ENCODE data around the gene PKDREJ.
"Not testable (repeated sequence)": the region's sequence is repeated elsewhere in the genome, so short reads cannot be mapped to it uniquely, and the experiment has no call there.

The PKDREJ gene, protein sequence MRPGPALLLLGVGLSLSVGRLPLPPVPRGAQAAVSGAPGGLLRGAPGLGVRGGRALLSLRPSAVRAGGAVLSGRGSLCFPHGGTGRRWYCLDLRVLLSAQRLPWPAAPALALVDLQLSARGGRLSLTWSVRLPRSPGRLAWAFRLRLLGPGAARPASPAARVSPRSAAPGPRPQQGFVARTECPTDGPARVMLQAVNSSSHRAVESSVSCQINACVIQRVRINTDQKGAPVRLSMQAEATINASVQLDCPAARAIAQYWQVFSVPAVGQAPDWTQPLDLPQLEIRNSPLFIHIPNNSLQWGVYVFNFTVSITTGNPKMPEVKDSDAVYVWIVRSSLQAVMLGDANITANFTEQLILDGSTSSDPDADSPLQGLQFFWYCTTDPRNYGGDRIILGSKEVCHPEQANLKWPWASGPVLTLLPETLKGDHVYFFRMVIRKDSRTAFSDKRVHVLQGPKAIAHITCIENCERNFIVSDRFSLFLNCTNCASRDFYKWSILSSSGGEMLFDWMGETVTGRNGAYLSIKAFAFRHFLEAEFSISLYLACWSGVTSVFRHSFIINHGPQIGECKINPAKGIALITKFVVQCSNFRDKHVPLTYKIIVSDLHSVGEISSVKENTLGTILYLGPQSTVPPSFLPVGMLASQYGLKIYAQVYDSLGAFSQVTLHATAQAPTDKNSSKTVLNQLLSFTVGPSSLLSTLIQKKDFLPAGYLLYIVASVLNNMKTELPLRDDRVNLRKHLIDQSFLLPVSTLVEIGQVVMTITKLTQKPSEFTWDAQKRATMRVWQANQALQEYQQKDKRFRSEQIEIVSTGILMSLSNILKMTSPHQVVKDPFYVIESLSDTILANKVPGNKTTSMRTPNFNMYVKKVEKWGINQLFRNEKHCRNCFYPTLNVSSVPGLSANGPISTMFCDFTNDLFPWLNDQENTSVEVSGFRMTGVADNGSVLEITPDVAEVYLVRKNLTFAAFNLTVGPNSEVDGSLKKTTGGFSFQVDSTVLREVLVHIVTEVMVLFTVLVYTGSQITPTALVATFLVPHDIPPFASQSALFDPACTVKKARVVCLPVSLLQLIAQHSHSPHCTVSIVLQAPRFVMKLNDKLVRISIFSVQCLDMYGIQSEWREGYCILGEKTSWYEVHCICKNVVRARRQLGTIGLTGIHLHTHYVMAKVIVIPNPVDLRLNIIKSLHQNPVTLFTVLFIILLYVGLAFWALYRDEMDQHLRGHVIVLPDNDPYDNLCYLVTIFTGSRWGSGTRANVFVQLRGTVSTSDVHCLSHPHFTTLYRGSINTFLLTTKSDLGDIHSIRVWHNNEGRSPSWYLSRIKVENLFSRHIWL (N-terminal part only)

DNA sequence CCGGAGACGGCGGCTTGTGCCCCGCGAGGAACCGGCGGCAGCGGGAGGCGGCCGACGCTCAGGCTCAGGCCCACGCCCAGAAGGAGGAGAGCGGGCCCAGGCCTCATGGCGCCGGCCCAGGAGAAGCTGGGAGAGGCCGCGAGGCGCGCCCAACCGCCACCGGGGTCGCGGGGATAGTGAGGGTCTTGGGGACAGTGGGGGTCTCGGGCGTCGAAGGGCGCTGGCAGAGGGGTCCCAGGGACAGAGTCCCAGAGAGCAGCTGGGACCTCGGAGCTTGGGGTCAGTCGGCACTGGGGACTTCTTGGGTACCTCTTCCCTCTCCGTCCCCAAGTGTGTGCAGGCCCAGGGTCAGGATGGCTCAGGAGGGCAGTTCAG lies at the start of gene PKDREJ:
Gene PKDREJ, minus strand, starts transcription at position 128 of the 375 bp plus-strand sequence. Its CDS starts 21 bp downstream, at position 107.
- DNase-seq, result no peak

DNA sequence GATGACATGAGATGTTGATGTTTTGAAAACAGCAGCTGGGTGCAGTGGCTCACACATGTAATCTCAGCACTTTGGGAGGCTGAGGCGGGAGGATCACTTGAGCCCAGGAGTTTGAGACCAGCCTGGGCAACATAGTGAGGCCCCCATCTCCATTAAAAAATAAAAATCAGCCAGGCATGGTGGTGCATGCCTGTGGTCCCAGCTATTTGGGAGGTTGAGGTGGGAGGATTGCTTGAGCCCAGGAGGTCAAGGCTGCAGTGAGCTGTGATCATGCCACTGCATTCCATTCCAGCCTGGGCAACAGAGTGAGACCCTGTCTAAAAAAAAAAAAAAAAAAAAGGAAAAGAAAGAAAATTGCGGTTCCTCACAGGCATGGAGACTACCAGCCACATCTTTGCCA lies 49.7 kb upstream of the PKDREJ start:
- not testable (repeated sequence) for DNase-seq

DNA sequence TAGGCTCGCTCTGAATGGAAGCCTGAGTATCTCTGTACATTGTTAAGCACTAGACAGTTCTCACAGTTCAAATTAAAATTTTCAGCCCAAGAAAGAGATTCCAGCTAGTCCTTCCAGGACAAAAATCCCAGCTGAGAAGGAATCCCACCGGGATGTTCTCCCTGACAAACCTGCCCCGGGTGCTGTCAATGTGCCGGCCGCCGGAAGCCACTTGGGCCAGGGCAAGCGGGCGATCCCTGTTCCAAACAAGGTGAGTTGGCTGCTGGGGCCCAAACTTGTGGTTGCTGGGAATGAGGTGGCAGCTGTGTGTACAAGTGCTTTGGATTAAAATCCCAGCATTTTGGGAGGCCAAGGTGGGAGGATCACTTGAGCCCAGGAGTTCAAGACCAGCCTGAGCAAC lies 48.9 kb upstream of the PKDREJ start:
- no peak for DNase-seq

DNA sequence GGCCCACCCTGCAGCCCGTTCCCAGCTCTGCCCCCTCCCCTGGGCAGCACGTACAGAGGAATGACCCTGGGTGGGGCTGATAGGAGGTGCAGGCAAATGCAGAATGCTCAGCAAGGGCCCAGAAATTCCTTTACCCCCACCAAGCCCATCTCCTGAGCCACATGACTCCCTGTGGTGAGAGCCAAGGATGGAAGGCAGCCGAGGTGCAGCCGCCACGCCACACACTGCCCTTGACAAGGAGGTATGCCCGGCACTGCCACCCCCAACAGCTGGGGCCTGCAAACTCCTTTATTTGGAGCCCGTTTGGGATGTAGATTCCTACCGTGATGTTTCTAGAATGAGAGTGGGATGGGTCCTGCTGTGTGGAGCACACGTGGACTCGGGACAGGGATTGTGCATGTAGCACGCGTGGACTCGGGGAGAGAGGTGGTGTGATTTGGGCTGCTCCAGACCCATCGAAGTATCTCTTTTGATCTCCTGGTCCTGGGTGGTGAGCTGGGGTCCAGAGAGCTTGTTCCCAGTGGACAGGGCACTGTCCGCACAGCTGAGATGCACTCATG lies 46.5 kb upstream of the PKDREJ start:
- DNase-seq, result no peak

DNA sequence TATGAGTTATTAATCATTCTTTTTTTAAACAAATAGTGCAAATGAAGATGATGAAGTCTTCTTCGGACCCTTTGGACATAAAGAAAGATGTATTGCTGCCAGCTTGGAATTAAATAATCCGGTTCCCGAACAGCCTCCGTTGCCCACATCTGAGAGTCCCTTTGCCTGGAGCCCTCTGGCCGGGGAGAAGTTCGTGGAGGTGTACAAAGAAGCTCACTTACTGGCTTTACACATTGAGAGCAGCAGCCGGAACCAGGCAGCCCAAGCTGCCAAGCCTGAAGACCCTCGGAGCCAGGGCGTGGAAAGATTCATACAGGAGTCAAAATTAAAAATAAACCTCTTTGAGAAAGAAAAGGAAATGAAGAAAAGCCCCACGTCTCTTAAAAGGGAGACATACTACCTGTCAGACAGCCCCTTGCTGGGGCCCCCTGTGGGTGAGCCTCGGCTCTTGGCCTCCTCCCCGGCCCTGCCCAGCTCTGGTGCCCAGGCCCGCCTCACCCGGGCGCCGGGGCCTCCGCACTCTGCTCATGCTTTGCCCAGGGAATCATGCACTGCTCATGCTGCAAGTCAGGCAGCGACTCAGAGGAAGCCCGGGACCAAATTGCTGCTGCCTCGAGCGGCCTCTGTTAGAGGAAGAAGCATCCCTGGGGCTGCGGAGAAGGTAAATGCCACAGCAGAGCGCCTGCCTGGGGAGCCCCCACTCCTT lies 45.3 kb upstream of the PKDREJ start:
- DNase-seq, result no peak

DNA sequence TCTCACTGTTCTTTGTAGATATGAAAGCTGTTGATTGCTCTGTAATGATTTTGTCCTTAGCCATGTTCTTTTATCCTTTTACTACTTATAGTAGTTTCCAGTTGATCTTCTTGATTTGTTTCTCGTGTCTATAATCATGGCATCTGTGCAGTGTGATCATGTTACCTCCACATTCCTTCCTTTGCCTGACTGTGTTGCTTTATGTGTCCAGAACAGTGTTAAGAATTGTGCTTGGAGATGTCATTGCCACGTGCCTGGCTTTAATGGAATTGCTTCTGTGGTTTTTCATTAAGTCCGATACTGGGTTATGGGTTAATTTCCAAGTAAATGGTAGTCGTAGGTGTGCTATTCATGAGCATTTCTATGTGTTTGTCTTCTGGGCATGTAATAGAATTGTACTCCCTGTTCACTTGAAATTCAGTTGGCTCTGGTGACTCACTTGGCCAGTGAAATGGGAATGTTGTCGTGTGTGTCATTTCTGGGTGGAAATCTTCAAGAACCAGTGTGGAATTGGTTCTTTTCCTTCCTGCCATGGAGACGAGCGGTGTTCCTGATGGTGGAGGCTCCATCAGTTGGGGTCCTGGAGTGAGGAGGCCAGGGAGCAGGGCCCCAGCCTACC lies 40.3 kb upstream of the PKDREJ start:
- no peak for DNase-seq

DNA sequence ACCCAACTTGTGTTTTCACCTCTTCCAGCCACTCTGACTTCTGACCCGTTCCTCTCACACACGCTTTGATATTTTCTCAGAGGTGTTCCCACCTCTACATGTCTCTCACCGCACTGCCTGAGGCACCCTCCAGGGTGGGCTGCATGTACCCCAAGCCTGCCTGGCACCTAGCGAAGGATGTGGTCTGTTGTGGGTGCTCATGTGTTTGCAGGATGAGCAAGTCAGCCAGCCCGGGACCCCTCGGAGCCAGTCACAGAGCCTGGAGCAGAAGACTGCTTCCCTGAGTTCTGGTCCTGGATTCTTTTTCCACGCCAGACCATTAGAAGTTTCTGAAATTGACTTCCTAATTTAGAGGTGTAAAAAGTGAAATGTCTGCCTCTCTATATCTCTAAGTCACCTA lies 37.3 kb upstream of the PKDREJ start:
- no peak for DNase-seq

DNA sequence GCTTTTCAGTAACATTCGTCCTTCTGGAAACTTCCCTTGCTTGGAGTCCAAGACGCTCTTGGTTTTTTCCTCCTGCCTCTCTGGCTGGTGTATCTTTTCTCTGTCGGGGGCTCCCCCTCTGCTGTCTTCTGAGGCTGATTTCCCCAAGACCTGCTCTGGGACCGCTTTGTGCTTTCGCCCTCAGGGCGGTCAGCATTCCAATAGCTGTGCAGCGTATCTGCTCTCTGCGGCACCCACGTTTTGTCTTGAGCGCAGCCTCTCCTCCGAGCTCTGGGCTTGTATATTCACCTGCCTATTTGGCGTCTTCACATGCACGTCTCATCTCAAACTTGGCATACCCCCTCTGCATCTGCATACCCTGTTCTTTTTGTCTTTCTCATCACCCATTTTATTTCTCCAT lies 36.0 kb upstream of the PKDREJ start:
- no peak for DNase-seq

DNA sequence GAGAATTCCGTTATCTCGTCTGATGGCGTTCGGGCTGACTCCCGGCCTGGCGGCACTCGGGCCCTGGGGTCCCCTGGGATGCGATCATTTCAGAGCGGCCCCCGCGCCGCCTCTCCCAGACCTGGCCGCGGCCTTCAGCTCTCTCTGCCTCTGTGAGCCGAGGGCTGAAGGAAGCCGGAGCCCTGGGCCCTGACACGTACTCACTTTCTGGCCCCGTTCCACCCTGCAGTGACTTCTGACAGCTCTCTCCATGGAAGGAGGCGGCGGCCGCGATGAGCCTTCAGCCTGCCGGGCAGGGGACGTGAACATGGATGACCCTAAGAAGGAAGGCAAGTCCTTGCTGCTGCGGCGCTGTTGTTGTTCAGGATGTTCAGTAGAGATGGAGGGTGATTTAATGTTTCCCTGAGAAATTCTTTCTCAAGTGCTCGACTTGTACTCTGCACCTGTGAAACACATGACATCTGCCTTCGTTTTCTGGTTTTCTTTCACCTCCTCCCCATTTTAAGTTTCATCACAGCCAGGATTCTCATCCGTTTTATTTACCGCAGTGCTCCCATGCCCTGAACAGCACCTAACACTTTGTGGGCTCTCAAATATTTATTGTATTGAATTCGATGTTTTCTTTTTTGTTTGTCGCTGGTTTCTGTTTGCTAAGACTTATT lies 34.1 kb upstream of the PKDREJ start:
- no peak for DNase-seq

DNA sequence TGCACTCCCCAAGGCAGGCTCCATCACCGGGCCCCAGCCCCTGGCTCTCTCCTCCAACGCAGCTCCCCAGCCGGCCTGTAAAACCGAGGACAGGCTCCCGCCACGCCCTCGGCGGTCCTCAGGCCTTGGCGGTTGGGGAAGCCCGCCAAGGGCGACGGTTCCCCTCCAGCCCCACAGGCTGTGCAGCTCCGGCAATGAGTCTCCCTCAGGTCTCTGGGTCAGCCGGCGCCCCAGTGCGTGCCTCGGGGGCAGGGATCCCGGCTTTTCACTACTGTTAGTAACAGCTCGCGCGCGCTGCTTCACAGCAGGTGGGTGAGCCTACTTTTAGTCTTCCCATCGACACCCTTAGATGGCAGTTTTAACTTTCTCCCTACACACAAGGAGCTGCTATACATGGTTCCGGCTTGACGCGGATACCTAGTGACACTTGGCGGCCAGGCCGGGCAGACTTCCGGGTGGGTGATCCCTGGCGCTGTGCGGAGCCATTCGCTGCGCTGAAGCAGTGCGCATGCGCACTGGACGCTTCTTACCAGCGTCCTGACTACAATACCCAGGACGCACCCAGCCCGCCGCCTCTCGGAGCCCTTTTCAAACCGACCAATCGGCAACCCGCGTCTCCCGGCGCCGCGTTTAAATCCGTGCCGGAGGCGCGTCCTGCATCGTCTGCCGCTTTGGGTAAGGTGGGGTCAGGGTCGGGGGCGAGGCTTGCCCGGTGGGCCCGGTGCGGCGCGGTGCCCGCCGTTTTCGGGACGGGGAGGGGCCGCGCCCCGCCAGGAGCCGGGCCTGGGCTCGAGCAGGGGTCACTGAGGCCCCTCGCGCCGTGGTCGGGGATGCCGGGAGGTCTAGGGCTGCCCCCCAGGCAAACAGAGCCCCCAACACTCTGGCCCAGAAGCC lies 33.4 kb upstream of the PKDREJ start, which contains the start of gene GTSE1:
Gene GTSE1, plus strand, starts transcription at position 614 of the 894 bp plus-strand sequence. CDS start 531 bp downstream, outside the sequence.
- peak; percentile 99 for DNase-seq

DNA sequence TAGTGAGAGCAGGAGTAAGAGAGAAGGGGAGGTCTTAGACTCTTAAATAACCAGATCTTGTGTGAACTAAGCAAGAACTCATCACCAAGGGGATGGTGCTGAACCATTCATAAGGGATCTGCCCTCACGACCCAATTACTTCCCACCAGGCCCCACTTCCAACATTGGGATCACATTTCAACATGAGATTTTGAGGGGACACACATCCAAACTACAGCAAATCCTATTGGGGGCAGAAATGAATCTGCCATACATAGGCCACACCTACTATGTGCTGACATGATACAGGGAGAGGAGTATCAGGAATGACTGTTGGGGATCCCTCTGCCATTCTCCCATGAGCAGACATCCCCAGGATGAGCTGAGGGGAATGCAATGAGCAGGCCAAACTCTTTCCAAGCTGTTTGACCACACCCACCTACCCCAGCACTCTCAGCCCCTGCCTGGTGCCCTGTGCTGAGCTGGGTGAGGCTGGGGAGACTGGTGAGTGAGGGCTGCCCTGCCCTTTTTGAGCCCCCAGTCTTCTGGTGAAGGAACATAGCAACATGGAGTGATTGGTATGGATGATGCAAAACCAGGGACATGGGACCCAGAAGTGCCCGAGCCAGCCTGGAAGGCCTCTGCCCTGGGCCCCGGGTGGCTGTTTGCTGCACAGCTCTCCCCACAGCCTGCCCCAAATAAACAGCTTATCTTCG lies 32.3 kb upstream of the PKDREJ start:
- DNase-seq, result no peak

DNA sequence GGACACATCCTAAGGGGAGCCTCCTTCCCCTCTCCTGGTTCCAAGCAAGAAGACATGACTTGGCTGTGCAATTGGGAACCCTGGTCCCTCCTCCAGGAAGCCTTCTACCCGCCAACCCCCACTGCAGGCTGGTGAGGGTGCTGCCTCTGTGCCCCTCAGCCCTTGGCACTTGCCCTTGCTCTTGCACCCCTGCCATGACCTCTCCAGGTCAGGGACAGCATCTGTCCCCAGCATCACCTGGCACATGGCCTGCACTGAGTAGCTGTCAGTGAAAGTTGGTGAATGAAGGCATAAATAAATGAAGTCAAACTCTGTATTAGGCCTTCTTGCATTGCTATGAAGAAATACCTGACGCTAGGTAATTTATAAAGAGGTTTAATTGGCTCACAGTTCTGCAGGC lies 31.6 kb upstream of the PKDREJ start:
- no peak for DNase-seq

DNA sequence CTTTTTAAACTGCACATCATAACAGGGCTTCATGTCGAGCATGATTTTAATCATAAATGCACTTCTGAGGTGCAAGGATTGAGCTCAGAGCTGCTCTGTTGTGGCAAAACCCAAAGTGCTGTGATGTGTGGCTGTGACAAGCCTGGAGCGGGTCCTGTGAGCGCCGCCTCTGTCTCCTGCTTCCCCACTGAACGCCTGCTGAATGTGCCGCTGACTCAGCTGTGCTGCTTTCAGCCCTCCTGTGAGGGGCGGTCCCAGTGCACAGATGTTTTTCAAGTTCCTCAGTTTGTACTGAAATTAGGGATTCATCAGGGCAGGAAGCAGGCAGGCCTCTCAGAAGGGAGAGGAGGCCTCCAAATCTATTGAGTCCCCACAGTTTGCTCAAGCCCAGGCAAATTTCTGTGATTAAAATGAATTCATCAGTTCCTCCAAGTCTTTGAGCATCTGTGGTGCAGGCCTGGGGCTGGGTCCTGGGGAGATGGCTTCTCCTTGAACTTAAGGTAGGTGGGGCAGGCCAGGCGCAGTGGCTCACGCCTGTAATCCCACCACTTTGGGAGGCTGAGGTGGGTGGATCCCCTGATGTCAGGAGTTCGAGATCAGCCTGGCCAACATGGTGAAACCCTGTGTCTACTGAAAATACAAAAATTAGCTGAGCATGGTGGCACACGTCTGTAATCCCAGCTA lies 30.6 kb upstream of the PKDREJ start:
- peak; percentile 68 for DNase-seq

DNA sequence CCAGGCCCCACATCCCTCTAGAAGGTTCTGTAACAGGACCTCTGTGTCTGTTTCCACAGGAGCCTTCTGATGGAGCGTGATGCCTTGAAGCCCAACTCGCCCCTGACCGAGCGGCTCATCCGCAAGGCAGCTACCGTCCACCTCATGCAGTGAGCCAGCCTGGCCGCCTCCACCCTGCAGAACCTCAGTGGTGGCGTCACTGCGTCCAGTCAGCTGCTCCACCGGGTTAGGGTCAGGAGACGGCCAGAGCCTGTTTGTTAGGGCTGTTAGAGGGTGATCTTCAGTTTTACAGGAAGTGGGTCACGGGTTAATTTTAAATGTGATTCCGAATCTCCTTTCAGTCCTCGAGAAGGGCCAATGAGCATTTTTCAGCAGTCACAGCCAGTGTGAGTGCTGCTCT lies 29.6 kb upstream of the PKDREJ start:
- peak; percentile 53 for DNase-seq

DNA sequence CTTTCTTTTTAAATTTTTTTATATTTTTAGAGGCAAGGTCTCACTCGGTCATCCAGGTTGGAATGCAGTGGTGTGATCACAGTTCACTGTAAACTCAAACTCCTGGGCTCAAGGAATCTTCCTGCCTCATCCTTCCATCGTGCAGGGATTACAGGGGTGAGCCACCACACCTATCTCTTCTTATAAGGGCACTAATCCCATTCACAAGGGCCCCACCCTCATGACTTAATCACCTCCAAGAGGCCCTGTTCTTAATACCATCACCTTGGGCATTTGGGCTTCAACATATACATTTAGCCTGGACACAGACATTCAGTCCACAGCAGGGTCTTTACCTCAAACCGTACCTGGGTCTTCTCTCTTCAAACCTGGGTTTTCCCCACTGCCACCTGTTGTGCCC lies 29.0 kb upstream of the PKDREJ start:
- DNase-seq, result no peak

DNA sequence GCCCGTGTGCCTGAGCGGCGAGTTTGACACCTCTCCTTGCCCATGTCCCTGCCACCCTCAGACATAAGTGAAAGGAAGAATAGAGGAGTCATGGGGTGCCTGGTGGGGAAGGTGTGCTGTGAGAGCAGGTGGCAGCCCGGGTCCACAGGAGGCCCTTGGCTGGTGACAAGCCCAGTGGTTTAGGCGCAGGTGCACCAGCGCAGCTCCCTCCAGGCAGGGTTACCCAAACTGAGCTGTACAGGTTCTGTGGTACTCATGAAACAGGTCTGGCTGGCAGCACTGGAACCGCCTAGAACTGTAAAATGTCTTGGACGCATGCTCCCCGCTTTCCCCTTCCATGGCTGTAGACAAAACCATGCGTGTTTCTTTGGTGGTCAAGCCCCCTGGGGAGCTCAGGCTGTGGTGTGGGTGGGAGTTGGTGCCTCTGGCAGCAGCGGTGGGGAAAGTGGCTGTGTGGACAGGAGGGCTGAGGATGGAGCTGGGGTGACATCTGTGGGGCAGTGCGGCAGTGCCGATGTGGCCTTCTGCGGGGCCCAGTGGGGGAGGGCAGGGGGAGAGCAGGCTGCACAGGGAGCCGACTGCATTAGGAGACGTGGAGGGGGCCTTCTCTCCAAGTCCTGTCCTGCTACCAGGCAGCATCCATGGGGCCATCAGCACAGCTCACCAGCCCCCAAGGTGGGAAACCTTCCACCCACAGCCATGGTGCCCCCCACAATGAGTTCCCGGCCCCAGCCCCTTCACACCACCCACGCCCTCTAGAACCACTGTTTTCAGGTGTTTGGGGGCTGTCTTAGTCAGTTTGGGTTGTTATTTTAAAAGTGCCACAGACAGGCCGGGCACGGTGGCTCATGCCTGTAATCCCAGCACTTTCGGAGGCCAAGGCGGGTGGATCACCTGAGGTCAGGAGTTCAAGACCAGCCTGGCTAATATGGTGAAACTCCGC lies 28.0 kb upstream of the PKDREJ start:
- DNase-seq, result no peak

DNA sequence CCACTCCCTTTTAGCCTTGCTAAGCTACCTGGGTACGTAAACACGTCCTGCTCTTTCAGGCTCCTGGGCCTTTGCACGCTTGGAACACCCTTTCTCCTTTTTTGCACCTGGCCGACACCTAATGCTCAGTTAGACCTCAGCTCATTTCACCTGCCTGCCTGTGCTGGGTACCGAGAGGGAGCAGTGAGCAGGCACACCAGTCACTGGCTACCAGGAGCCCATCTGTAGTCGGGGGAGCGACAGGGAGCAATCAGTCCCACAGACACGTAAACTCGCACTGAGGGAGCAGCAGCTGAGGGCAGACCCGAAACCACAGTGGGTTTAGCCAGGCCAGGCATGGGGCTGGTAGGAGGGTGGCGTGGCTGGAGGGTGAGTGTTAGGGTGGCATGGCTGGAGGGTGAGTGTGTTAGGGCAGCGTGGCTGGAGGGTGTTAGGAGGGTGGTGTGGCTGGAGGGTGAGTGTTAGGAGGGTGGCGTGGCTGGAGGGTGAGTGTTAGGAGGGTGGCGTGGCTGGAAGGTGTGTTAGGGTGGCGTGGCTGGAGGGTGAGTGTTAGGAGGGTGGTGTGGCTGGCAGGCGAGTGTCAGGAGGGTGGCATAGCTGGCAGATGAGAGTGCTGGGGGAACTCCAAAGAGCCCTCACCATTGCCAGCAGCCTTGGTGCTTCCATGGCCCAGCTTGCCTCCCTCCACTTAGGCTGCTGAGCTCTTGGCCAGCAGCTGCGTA lies 27.1 kb upstream of the PKDREJ start:
- no peak for DNase-seq
